Activated B cell treated with CpG ODN at 0.5 μM for 24 hours (primary cell): ENCODE data around the gene NCSTN. TPM values are rescaled to one million over a fixed set of nuclear protein-coding genes. Genes with fewer than 3 reads are reported as not detected.

Source experiments
- ATAC-seq: fragments of 200-7000 bp; cut with Tn5 transposase; one replicate; pipeline ENCODE4 v1.10.0; 2021; ENCODE audit warnings: low read depth, mild to moderate bottlenecking, moderate library complexity
- CTCF ChIA-PET: fragments of 350-600 bp; sonication (Branson Sonifier 250); formaldehyde crosslinking; loops from one replicate; lab custom pipeline; 2021; ENCODE audit warnings: antibody characterized with exemption; lab: Charles Lee
- POLR2A ChIA-PET: fragments of 350-600 bp; sonication (Branson Sonifier 250); formaldehyde crosslinking; loops from one replicate; lab custom pipeline; 2021; ENCODE audit warnings: antibody characterized with exemption; lab: Charles Lee
- DNase-seq: peaks from one replicate; pipeline ENCODE4 v3.0.0; 2022
- H3K27ac Mint-ChIP-seq: one replicate; pipeline ENCODE4 v1.8.0; 2020; ENCODE audit warnings: mixed read lengths
- H3K27me3 Mint-ChIP-seq: one replicate; pipeline ENCODE4 v1.8.0; 2021; ENCODE audit warnings: mixed read lengths
- H3K36me3 Mint-ChIP-seq: one replicate; pipeline ENCODE4 v1.8.0; 2021; ENCODE audit warnings: low read depth, mixed read lengths
- H3K4me1 Mint-ChIP-seq: one replicate; pipeline ENCODE4 v1.8.0; 2021; ENCODE audit warnings: mixed read lengths
- H3K4me3 Mint-ChIP-seq: one replicate; pipeline ENCODE4 v1.8.0; 2020; ENCODE audit warnings: mild to moderate bottlenecking, mixed read lengths
- H3K9me3 Mint-ChIP-seq: one replicate; pipeline ENCODE4 v1.8.0; 2020; ENCODE audit warnings: mixed read lengths
- CTCF ChIP-seq: fragments of 200-600 bp; IDR thresholded peaks from one replicate; pipeline ENCODE4 v1.8.0; 2022; ENCODE audit warnings: antibody characterized with exemption, mild to moderate bottlenecking
- intact Hi-C: fragments of 100-400 bp; cut with micrococcal nuclease; formaldehyde crosslinking; loops from one replicate; pipeline ENCODE4 v1.15.1; 2024
- total RNA-seq: library from RNA; stranded (reverse); gene quantifications from 2 replicates; pipeline ENCODE4 v1.2.3, GENCODE V29; 2022

Gene NCSTN
- total RNA-seq, 1 donor from 2014 or later, result 118 TPM

DNA sequence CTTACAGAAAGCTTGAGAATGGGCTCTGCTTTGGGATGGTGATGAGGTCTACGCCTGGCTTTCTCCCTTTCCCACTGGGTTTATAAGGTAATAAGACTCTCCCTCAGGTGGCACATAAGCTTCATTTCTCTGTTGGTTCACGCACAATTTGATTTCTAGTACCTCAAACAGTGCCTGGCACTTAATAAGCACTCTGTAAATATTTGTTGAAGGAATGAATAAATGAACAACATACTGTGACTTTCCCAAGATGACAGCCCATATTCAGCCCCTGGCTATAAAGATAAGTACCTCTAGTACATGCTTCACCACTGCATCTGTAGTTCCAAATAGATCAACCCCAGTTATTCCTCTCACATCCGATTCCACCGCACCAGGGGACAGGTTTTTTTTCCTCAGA lies 17.9 kb upstream of the NCSTN start:
- H3K9me3 Mint-ChIP-seq, result no peaks in the 10 kb centered on the region
- no peak for ATAC-seq
- intact Hi-C loops, result no loop called here
- DNase-seq, result no peak
- POLR2A ChIA-PET, result interaction anchor here (0.6 kb wide), 1 partner anchor 56 kb away, joined by 3 read pairs; no protein-coding TSS in a partner anchor
- no peak for TF ChIP-seq CTCF
- CTCF ChIA-PET, result interaction anchor here (0.7 kb wide), 1 partner anchor 33 kb away, joined by 3 read pairs; no protein-coding TSS in a partner anchor
- H3K4me1 Mint-ChIP-seq, result peaks cover 3% of the 10 kb centered on the region
- peaks cover 89% of the 10 kb centered on the region for H3K36me3 Mint-ChIP-seq
- peak overlapping the region; percentile 54 for H3K27ac Mint-ChIP-seq
- no peaks in the 10 kb centered on the region for H3K27me3 Mint-ChIP-seq
- H3K4me3 Mint-ChIP-seq, result no peak overlapping the region

DNA sequence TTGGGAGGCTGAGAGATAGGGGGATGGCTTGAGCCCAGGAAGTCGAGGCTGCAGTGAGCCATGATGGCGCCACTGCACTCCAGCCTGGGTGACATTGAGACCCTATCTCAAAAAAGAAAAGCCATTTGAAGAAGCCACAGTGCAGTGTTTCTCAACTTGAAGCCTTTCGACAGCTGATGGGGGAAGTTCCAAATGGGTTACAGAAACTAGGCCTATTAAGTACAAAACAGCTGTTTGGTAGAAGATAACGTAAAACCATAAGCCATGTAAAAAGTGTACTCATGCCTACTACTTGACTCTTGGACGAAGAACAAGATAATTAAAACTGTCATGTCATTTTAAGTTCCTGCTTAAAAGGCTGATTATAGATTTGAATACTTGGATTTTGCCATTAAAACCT lies 16.8 kb upstream of the NCSTN start:
- H3K9me3 Mint-ChIP-seq, result no peaks in the 10 kb centered on the region
- peaks cover 89% of the 10 kb centered on the region for H3K36me3 Mint-ChIP-seq

GRCh38 chr1:160328184-160328583 lies 15.0 kb upstream of the NCSTN start:
- no peaks in the 10 kb centered on the region for H3K4me1 Mint-ChIP-seq
- no peaks in the 10 kb centered on the region for H3K9me3 Mint-ChIP-seq
- no peak for ATAC-seq
- ChIA-PET CTCF (interaction anchor here (0.7 to 1.4 kb wide), 4 partner anchors 26 to 242 kb away, joined by 3 to 4 read pairs (median 3); no protein-coding TSS in a partner anchor), POLR2A (interaction anchor here (1.5 kb wide), 1 partner anchor 16 kb away, joined by 4 read pairs; no protein-coding TSS in a partner anchor)
- intact Hi-C loops, result no loop called here
- no peak for DNase-seq
- H3K27me3 Mint-ChIP-seq, result no peaks in the 10 kb centered on the region
- no peak overlapping the region for H3K27ac Mint-ChIP-seq
- H3K36me3 Mint-ChIP-seq, result peaks cover 86% of the 10 kb centered on the region
- H3K4me3 Mint-ChIP-seq, result no peak overlapping the region
- no peak for TF ChIP-seq CTCF

More for the DNA sequence above, 16.8 kb upstream of the NCSTN start:
- POLR2A ChIA-PET, result no interaction called here
- no peak overlapping the region for H3K27ac Mint-ChIP-seq
- DNase-seq, result no peak
- no peak overlapping the region for H3K4me3 Mint-ChIP-seq
- TF ChIP-seq CTCF, result no peak
- ATAC-seq, result no peak
- intact Hi-C loops, result no loop called here
- peaks cover 3% of the 10 kb centered on the region for H3K4me1 Mint-ChIP-seq
- H3K27me3 Mint-ChIP-seq, result no peaks in the 10 kb centered on the region
- CTCF ChIA-PET, result no interaction called here

GRCh38 chr1:160330119-160330518 lies 13.1 kb upstream of the NCSTN start:
- DNase-seq, result no peak
- H3K4me3 Mint-ChIP-seq, result no peak overlapping the region
- intact Hi-C loops, result no loop called here
- no peaks in the 10 kb centered on the region for H3K4me1 Mint-ChIP-seq
- H3K9me3 Mint-ChIP-seq, result no peaks in the 10 kb centered on the region
- TF ChIP-seq CTCF, result no peak
- CTCF ChIA-PET, result interaction anchor here (0.6 kb wide), 1 partner anchor 88 kb away, joined by 3 read pairs; no protein-coding TSS in a partner anchor
- H3K27ac Mint-ChIP-seq, result no peak overlapping the region
- H3K36me3 Mint-ChIP-seq, result peaks cover 84% of the 10 kb centered on the region
- POLR2A ChIA-PET, result no interaction called here
- H3K27me3 Mint-ChIP-seq, result no peaks in the 10 kb centered on the region
- ATAC-seq, result no peak

DNA sequence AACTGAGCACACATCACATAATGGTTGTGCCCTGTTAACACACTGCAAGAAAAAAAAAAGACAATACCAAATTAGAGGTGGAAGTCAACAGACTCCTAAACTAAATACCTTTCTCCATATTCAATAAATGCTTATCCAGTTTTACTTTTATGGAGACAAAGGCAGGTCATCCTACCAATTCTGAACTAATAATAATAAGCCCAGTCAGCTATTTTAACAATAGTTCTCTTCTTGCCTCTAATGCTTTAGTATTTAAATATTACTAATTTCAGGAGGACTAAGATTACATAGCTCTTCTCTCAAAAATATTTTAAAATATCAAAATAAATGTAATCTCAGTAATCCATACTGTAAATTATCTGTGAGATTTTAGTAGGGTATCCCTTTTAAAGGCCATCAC lies 10.7 kb upstream of the NCSTN start:
- intact Hi-C loops, result no loop called here
- Mint-ChIP-seq H3K36me3 (peaks cover 78% of the 10 kb centered on the region), H3K9me3 (no peaks in the 10 kb centered on the region), H3K4me1 (no peaks in the 10 kb centered on the region), H3K27me3 (no peaks in the 10 kb centered on the region), H3K4me3 (no peak overlapping the region), H3K27ac (no peak overlapping the region)
- no peak for TF ChIP-seq CTCF
- DNase-seq, result no peak
- no peak for ATAC-seq
- POLR2A ChIA-PET, result interaction anchor here (0.5 kb wide), 1 partner anchor 34 kb away, joined by 5 read pairs; the partner anchor contains the start of gene NHLH1
- CTCF ChIA-PET, result interaction anchor here (0.6 to 1.2 kb wide), 2 partner anchors 31 to 38 kb away, joined by 3 read pairs; no protein-coding TSS in a partner anchor
